ENCODE measurements around the gene KRTAP23-1.

GRCh38 chr21:30306884-30307283 lies 41.5 kb downstream of the KRTAP23-1 start:
- no peak for TF ChIP-seq REST (IDR thresholded peaks at IDR 0.05; ENCODE audit: insufficient replicate concordance, low read depth)
- no peak for TF ChIP-seq CTCF (IDR thresholded peaks at IDR 0.05; ENCODE audit: insufficient read depth, low read length)
- no peak for TF ChIP-seq GABPA (IDR thresholded peaks at IDR 0.05; ENCODE audit: low read depth)
- TF ChIP-seq POLR2AphosphoS5 (IDR thresholded peaks at IDR 0.05; ENCODE audit: low read depth), result no peak

Measured in HL-60 (cell line).